ENCODE data around the gene KCP. TPM values are rescaled to one million over a fixed set of nuclear protein-coding genes. Genes with fewer than 3 reads are reported as not detected.

Gene KCP
- total RNA-seq, 4 donors from 2014 or later, result 0.16 to 2.3 (median 1.1) TPM

GRCh38 chr7:128948312-128948973 is 37.9 kb upstream of the KCP start:
- TF ChIP-seq, protein P1, sequence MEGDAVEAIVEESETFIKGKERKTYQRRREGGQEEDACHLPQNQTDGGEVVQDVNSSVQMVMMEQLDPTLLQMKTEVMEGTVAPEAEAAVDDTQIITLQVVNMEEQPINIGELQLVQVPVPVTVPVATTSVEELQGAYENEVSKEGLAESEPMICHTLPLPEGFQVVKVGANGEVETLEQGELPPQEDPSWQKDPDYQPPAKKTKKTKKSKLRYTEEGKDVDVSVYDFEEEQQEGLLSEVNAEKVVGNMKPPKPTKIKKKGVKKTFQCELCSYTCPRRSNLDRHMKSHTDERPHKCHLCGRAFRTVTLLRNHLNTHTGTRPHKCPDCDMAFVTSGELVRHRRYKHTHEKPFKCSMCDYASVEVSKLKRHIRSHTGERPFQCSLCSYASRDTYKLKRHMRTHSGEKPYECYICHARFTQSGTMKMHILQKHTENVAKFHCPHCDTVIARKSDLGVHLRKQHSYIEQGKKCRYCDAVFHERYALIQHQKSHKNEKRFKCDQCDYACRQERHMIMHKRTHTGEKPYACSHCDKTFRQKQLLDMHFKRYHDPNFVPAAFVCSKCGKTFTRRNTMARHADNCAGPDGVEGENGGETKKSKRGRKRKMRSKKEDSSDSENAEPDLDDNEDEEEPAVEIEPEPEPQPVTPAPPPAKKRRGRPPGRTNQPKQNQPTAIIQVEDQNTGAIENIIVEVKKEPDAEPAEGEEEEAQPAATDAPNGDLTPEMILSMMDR (IDR thresholded peaks at IDR 0.05; ENCODE audit: low read depth), result no peak

- TF ChIP-seq, protein P1 (IDR thresholded peaks at IDR 0.05; ENCODE audit: low read depth), result no peak
Observed at GRCh38 chr7:128947854-128948253, 37.3 kb upstream of the KCP start.

DNA sequence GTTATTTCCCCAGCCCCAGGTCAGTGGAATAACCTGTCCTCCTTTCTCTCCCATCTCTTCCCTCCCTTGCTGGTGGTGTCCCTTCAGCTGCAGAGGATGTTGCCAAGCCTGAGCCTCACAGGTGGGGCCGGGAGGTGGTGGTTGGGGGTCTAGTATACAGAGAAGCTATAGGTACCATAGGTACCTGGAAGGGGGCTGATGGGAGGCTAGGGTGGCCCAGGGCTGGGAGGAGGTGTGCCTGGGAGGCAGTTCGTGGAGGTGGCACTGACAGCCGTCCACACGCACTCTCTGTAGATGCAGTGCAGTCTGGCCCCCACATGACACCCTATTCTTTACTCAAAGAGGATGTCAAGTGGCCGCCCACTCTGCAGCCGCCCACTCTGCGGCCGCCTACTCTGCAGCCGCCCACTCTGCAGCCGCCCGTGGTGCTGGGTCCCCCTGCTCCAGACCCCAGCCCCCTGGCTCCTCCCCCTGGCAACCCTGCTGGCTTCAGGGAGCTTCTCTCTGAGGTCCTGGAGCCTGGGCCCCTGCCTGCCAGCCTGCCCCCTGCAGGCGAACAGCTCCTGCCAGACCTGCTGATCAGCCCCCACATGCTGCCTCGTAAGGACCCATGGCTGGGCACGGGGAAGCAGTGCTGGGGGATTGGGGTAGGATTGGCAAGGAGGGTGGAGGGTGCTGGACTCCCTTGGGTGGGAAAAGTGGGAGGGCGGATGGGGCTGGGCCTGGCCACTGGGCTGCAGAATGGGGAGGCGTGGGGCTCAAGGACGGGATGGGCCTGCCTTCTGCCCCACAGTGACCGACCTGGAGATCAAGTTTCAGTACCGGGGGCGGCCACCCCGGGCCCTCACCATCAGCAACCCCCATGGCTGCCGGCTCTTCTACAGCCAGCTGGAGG is 36.7 kb upstream of the KCP start:
- TF ChIP-seq, protein P1 (IDR thresholded peaks at IDR 0.05; ENCODE audit: low read depth), result no peak

DNA sequence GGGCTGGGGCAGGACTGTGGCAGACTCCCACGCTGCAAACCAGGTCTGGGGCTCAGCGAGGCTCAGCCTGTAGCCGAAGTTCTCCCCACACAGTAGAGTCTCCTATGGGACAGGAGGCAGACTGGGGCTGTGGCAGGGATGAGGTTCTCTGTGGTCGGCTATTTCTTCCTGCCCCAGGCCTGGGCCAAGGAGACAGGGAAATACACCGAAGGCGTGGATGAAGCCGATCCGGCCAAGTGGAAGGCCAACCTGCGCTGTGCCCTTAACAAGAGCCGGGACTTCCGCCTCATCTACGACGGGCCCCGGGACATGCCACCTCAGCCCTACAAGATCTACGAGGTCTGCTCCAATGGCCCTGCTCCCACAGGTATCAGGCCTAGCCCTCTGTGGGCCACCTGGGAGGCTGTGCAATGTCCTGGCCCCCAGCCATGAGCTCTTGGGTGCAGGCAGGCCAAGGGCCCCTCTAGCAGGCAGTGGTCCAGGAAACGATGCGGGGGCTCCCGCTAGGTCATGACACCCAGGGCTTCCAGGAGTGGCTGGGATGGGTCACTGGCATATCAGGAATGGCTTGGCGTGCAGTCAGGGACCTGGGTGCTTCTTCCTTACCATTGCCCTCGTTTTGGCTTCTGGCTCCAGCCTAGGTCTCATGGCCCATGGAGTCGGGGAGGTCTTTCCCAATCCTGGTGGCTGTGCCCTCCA is 35.3 kb upstream of the KCP start:
- TF ChIP-seq, protein P1 (IDR thresholded peaks at IDR 0.05; ENCODE audit: low read depth), result no peak

GRCh38 chr7:128944487-128945236 is 34.2 kb upstream of the KCP start:
- TF ChIP-seq, protein P1 (IDR thresholded peaks at IDR 0.05; ENCODE audit: low read depth), result no peak

DNA sequence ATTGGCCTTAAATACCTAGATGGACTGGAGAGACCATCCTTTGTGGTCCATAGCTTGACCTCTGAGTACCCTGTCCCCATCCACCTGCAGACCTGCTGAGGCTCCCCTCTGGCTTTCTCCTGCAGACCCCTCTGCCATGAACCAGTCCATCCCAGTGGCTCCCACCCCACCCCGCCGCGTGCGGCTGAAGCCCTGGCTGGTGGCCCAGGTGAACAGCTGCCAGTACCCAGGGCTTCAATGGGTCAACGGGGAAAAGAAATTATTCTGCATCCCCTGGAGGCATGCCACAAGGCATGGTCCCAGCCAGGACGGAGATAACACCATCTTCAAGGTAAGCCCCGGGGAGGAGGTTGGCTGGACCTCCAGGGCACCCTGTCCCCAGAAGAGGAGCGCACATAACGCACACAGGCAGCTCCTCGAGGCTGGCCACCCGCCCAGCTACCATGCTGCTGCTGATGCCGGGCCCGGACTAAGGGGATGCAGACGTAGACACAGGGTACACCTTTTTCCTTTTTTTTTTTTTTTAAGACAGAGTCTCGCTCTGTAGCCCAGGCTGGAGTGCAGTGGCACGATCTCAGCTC is 31.5 kb upstream of the KCP start:
- TF ChIP-seq, protein P1 (IDR thresholded peaks at IDR 0.05; ENCODE audit: low read depth), result no peak
